ENCODE measurements around the gene KRT76. TPM values are rescaled to one million over a fixed set of nuclear protein-coding genes. Genes with fewer than 3 reads are reported as not detected.
"Not testable (repeated sequence)": the region's sequence is repeated elsewhere in the genome, so short reads cannot be mapped to it uniquely, and the experiment has no call there.

Gene KRT76
- total RNA-seq, 1 donor from 2014 or later: not detected

DNA sequence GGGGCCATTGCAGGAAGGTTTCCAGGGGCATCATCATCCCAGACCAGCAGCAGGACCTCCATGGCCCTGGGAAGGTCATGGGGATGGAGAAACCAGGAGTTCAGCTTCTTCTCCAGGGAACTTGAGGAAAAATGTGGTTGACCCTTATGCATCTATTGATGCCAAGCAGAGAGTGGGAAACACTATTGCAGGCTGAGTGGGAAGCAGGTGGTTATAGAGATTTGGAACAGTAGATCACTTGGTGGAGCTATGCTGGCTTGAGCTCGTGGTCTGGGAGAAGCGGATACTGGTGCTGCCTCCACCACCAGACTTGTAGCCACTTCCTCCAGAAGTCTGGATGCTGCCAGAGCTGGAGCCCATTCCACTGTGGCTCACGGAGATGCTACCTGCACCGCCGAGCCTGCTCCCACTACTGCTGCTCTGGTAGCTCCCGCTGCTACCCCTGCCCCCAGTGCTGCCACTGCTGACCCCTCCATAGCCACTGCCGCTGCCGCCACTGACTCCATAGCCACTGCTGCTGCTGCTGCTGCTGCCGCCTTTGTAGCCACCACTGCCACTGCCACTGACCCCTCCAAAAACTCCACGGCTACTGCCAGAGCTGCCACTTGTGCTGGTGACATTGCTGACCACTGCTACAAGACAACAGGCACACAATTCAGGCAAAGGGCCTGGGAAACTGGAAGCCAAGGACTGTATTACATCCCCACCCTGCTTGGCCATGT lies 8.5 kb downstream of the KRT76 start:
- DNase-seq (ENCODE audit: missing footprints) (no peak), ATAC-seq (no peak)
- intact Hi-C loops (cut with DNase I): no loop called here

- no peak for ATAC-seq
- no peak for DNase-seq (ENCODE audit: missing footprints)
- intact Hi-C loops (cut with DNase I): no loop called here
Observed at GRCh38 chr12:52767427-52767826, 9.7 kb downstream of the KRT76 start.

- DNase-seq (ENCODE audit: missing footprints) (no peak), ATAC-seq (no peak)
- intact Hi-C loops (cut with DNase I): no loop called here
Observed at GRCh38 chr12:52767020-52767379, 10.1 kb downstream of the KRT76 start.

DNA sequence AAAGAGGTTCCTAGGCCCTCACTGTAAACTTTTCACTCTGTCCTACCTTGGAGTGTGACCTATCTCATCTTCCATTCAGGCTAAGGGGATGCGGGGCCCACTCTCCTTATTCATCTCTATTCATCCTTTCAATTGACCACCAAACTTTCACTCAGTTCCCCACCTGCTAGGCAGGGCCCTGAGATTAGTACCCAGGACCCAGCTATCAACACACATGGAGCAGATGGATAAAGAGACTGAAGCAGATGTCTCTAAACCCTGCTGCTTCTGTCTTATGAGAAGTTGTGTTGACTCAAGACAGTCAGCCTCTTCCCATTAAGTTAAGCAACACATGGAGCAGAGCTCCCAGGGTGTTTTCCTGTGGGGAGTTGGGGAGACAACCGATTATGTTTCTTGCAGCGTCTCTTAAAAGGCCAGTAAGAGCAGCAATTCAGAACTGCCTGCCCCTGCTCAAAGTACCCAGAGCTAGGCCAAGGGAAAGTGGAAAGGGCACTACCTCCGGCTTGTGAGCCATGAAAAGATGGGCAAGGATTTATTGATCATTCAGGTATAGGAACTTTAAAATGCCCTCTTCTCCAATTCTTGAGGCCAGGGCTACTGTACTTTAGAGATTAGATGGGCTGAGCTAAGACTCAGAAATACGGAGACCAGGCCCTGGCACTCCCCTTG lies 10.7 kb downstream of the KRT76 start:
- no peak for ATAC-seq
- intact Hi-C loops (cut with DNase I): no loop called here
- no peak for DNase-seq (ENCODE audit: missing footprints)

- ATAC-seq: no peak
- intact Hi-C loops (cut with DNase I): no loop called here
- no peak for DNase-seq (ENCODE audit: missing footprints)
Observed at GRCh38 chr12:52765702-52766101, 11.4 kb downstream of the KRT76 start.

DNA sequence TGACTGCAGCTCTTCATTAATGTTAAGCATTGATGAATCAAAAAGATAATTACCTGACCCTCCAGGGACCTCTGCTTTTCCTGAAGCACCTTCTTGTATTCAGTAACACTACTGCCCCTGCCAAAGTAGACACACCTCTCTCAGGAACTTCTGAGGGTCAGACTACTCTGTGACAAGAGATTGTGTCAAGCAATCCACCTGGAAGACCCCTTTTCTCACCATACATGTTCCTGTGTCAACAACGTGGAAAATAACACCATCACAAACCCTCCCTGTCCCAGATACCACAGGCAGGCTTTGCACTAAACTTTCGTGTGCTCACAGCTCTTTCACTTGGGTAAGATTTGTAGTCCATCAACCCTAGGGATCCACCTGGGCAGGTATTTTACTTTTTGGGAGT lies 13.2 kb downstream of the KRT76 start:
- DNase-seq (ENCODE audit: missing footprints) (no peak), ATAC-seq (no peak)
- intact Hi-C loops (cut with DNase I): no loop called here

DNA sequence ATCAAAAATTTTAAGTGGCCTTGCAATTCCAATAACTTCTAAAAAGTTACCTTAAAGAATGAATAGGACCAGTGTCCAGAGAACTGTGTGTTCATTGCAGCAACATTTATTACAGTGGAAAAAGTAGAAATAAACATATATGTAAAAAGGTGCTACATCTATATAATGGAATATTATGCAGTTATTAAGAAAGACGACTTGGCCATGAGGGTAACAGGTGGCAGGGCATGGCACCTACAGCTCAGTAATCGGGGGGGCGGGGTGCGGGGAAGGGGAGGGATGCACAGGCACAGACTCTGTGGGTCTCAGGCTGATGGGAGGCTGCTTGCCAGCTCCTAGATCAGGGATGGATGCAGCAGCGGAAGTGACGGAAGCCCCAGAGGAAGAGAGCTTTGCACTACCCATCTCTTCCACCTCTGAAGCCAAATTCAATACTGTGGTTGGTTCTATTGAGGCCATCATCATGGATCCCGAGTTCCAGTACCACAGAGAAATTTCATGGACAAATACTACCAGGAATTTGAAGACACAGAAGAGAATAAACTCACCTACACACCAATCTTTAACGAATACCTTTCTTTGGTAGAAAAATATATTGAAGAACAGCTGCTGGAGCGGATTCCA lies 14.0 kb downstream of the KRT76 start:
- intact Hi-C loops (cut with DNase I): no loop called here
- DNase-seq (ENCODE audit: missing footprints) (no peak), ATAC-seq (no peak)

- intact Hi-C loops (cut with DNase I): no loop called here
- DNase-seq (ENCODE audit: missing footprints) (no peak), ATAC-seq (no peak)
Observed at GRCh38 chr12:52761802-52762201, 15.3 kb downstream of the KRT76 start.

- intact Hi-C loops (cut with DNase I); DNase-seq (ENCODE audit: missing footprints); ATAC-seq: not testable (repeated sequence)
Observed at GRCh38 chr12:52761218-52761617, 15.9 kb downstream of the KRT76 start.

DNA sequence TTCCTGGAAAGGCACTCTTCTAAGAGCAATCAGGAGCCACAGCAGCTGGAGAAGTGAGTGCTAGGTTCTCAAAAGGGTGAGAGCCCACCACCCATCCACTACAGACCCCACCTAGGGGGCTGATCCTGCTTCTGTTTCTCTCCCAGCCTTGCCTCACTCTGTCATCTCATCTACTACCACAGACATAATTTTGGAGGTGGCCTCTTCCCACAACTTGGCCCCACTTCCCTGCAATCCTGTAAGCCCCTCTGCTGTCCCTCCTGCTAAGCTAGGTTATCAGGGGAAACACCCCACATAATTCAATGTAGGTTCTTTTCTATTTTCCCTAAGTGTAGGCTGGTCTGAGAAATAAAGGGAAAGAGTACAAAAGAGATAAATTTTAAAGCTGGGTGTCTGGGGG lies 16.5 kb downstream of the KRT76 start:
- ATAC-seq: no peak
- DNase-seq (ENCODE audit: missing footprints): no peak
- intact Hi-C loops (cut with DNase I): no loop called here

GRCh38 chr12:52759695-52760094 lies 17.4 kb downstream of the KRT76 start:
- ATAC-seq (no peak), DNase-seq (ENCODE audit: missing footprints) (no peak)
- intact Hi-C loops (cut with DNase I): no loop called here

GRCh38 chr12:52759218-52759617 lies 17.9 kb downstream of the KRT76 start:
- intact Hi-C loops (cut with DNase I): no loop called here
- DNase-seq (ENCODE audit: missing footprints) (no peak), ATAC-seq (no peak)

DNA sequence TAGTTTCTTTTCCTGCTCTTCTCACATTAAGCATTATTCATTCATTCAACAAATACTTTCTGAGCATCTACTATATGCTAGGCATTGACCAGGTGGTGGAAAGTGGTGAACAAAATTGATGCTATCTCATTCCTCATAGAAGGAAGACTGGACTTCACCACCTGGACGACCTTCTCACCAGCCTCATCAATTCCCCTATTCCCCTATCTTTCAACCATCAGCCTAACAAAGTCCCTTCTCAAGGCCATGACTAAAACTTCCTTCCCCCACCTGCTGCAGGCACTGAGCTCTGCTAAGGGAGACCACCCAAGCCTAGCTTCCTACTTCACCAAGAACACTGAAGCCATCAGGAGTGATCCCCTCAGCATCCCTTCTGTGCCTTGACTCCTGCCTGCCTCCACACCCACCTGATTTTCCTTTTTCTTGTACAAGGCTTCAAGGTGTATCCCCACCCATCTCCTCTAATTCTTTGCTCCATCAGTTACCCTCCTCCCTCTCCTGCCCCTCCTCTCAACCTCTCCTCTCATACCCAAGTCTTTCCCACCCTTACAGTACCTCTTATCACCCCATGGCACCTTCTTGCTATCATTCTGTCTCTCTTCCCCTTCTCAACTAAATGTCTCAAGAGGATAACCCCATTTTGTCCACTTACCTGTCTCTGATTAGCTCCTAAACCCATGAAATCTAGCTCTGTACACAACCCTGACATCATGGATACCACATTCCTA lies 19.5 kb downstream of the KRT76 start:
- ATAC-seq: no peak

DNA sequence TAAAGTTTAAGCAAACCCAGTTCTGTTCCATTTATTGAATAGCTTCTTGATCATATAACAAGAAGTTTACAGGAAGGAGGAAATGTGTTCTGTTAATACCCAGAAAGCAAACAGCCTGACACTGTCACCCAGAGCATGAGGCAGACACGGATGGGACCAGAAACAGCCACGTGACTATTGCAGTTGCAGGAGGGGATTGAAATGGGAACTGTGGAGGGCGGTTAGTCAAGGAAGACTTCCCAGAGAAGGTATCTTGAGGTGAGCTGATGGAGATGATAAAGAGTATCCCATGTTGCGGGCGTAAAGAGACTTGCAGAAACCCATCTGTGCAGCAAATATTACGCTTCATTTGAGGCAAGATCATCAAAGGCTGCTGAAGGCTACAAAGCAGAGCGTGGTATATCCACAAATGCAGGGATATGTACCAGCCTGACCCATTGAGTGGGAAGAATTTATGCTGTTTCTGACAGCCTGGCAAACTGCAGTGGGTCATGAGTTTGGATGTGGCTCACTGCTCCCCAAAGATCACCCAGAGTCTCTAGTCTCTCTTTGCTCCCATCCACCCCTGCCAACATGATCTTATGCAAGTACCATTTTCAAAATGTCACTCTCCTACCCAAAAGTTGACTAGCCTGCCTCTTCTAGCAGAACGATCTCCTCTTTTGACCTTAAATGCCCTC lies 20.7 kb downstream of the KRT76 start:
- DNase-seq (ENCODE audit: missing footprints): no peak
- no peak for ATAC-seq
- intact Hi-C loops (cut with DNase I): no loop called here

More for the DNA sequence above, 19.5 kb downstream of the KRT76 start:
- no peak for DNase-seq (ENCODE audit: missing footprints)
- intact Hi-C loops (cut with DNase I): no loop called here

DNA sequence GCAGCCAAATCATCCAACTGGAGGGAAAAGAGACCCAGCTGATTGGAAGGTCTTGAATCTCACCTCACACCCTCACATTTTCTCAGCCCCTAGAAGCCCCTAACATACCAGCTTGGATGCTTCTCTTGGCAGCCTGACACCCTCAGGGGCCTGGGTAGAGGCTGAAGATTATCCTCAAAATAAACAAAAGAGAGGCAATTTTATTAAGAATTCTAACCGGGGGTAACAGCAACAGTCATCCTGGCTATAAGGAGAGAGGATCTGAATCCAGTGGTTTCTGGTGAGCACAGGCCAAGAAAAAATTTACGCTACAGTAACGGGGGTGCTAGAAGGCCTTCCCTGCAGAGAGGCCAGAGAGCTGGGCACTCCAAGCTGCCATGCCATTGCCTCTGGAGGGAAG lies 21.6 kb downstream of the KRT76 start:
- ATAC-seq: no peak
- no peak for DNase-seq (ENCODE audit: missing footprints)
- intact Hi-C loops (cut with DNase I): no loop called here

DNA sequence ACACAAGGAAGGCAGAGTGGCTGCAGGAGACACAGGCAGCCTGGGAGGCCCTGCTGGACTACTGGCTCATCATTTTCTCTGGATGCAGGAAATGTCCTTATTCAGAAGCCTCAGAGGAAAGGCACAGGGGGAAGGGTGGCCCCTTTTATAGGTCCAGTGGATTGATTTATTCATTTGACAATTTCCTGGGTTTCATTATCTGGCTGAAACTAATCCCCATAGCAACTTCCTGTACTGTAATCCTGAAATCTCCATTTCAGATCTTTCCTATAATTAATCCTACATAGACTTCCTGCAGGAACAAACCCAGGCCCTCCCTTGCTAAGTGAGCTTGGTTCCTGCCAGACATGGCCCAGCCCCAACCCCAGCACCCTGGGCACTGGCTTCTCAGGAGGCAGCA lies 23.0 kb downstream of the KRT76 start:
- intact Hi-C loops (cut with DNase I): no loop called here
- no peak for ATAC-seq
- DNase-seq (ENCODE audit: missing footprints): no peak

- ATAC-seq (no peak), DNase-seq (ENCODE audit: missing footprints) (no peak)
- intact Hi-C loops (cut with DNase I): no loop called here
Observed at GRCh38 chr12:52753283-52753682, 23.9 kb downstream of the KRT76 start.

DNA sequence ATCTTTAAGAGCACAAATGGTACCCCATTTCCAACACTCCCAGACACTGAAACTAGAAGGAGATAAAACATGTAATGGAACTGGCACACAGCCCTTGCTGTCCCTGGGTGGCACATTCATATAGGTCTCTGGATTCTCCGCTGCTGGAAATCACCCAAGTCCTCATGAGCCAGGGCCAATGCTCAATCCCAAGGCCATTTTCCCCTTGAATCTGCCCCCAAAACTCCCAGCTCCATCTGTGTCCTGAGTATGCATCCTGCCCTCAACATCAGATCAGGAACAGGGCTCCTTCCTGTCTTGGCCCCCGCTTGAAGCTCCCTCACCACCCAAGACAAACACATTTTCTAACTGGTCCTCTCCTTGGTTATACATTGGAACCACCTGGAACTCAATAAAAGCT lies 24.6 kb downstream of the KRT76 start:
- intact Hi-C loops (cut with DNase I): no loop called here
- DNase-seq (ENCODE audit: missing footprints) (no peak), ATAC-seq (no peak)

DNA sequence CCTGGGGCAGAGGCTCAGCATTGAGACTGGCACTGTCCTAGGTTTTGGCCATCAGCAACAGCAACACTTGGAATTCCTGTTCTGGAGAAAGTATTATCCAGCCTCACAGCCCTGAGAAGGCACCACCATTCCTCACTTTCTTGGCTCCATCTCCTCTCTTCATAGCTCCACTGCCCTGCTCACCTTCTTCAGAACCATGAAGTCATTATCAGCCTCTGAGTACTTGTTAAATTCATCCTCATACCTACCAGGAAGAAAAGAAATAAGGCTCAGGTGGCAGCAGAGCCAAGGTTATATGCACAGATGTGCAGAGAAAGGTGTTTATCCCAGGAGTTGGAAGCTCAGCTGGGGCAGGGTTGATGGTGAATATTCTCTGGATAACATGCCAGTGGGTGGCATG lies 25.4 kb downstream of the KRT76 start:
- DNase-seq (ENCODE audit: missing footprints) (no peak), ATAC-seq (no peak)
- intact Hi-C loops (cut with DNase I): no loop called here
